ENCODE data around the gene FAM72A. TPM values are rescaled to one million over a fixed set of nuclear protein-coding genes. Genes with fewer than 3 reads are reported as not detected.

The FAM72A gene
- total and polyA plus RNA-seq, 2 of the 4 experiments (the other 2 are of a cell fraction): 2.2 to 5.0 TPM

DNA sequence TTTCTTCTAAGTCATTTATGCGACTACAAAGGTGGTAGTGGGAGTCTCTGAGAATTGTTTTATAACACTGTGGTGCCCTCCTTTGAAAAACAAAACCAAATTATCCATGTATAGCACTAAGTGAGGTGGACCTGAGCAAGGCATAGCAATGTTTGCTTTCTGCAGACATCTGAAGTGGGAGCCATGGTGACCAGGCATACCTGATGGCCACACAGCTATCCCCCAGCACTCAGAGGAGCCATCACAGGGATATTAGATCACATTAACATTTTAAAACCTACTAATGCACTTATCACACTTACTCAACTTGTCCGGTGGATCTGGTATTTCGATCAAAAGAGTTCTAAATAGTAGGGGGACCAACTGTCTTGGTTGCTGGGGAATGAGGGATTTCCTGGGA is 60.6 kb downstream of the FAM72A start:
- intact Hi-C loops (cut with micrococcal nuclease): no loop called here
- DNase-seq (no peak), ATAC-seq (ENCODE audit: low read depth) (no peak)
- H3K27me3 ChIP-seq (ENCODE audit: control insufficient read depth, insufficient read depth, low read length): peaks cover 67% of the 10 kb centered on the region
- no peak overlapping the region for H3K18ac ChIP-seq (ENCODE audit: low read depth, low read length)
- ChIA-PET POLR2A (ENCODE audit: unreplicated experiment) (no interaction called here), CTCF (no interaction called here)
- no peak overlapping the region for H3K4me2 ChIP-seq (ENCODE audit: low read depth, low read length)
- no peaks in the 10 kb centered on the region for H3K79me1 ChIP-seq (ENCODE audit: low read depth in 1 of 2, low read length in 2 of 2)
- no peak overlapping the region for H2BK5ac ChIP-seq (ENCODE audit: low read depth, low read length, poor library complexity, severe bottlenecking)
- H2BK120ac ChIP-seq (ENCODE audit: low read depth, low read length): no peak overlapping the region
- dilution Hi-C loops (cut with HindIII; ENCODE audit: low sequenced_read_pairs, unreplicated experiment): no loop called here
- no peaks in the 10 kb centered on the region for H3K36me3 ChIP-seq (ENCODE audit: control insufficient read depth, insufficient read depth, low read length)
- H4K5ac ChIP-seq (ENCODE audit: low read depth, low read length): no peak overlapping the region
- H3K23ac ChIP-seq (ENCODE audit: low read depth, low read length): no peak overlapping the region
- H3K9me1 ChIP-seq (ENCODE audit: insufficient read depth, low read length): no peaks in the 10 kb centered on the region
- no peak overlapping the region for H4K91ac ChIP-seq (ENCODE audit: insufficient read depth, low read depth, low read length)
- H3K4me3 ChIP-seq (ENCODE audit: insufficient read depth, low read depth, low read length): no peak overlapping the region
- no peak overlapping the region for H2BK20ac ChIP-seq (ENCODE audit: low read depth, low read length)
- H2BK15ac ChIP-seq (ENCODE audit: low read depth, low read length): no peak overlapping the region
- H3K27ac ChIP-seq (ENCODE audit: insufficient read depth, low read length): no peak overlapping the region
- H3K4me1 ChIP-seq (ENCODE audit: control insufficient read depth, insufficient read depth, low read length): no peaks in the 10 kb centered on the region
- H4K8ac ChIP-seq (ENCODE audit: low read depth in 2 of 2, low read length in 2 of 2): no peak overlapping the region
- no peak overlapping the region for H3K56ac ChIP-seq (ENCODE audit: extremely low read depth, insufficient read depth, low read length)
- H3K9ac ChIP-seq (ENCODE audit: low read depth, low read length): no peak overlapping the region
- no peak overlapping the region for H2AK9ac ChIP-seq (replicated peaks; ENCODE audit: low read depth, low read length, poor library complexity)
- WGBS, 2 experiments (ENCODE audit: extremely low coverage in 2 of 2, insufficient read length in 1 of 2): no CpG with 5 or more reads among the region's 3 CpGs
- TF ChIP-seq MAZ (IDR thresholded peaks at IDR 0.05; ENCODE audit: borderline replicate concordance, low read depth, low read length): no peak
- TF ChIP-seq MXI1 (IDR thresholded peaks at IDR 0.05; ENCODE audit: borderline replicate concordance, low read depth, low read length): no peak
- no peak for TF ChIP-seq POLR2A (IDR thresholded peaks at IDR 0.05; ENCODE audit: low read depth, low read length)
- TF ChIP-seq RFX5 (IDR thresholded peaks at IDR 0.05; ENCODE audit: low read depth, low read length): no peak
- no peak for TF ChIP-seq CHD1 (IDR thresholded peaks at IDR 0.05; ENCODE audit: low read depth, low read length)
- TF ChIP-seq NFE2L2 (IDR thresholded peaks at IDR 0.05; ENCODE audit: low read depth, low read length): no peak
- TF ChIP-seq RAD21 (IDR thresholded peaks at IDR 0.05; ENCODE audit: low read length): no peak
- TF ChIP-seq, protein P1, sequence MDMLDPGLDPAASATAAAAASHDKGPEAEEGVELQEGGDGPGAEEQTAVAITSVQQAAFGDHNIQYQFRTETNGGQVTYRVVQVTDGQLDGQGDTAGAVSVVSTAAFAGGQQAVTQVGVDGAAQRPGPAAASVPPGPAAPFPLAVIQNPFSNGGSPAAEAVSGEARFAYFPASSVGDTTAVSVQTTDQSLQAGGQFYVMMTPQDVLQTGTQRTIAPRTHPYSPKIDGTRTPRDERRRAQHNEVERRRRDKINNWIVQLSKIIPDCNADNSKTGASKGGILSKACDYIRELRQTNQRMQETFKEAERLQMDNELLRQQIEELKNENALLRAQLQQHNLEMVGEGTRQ (IDR thresholded peaks at IDR 0.05; ENCODE audit: low read depth, low read length): no peak
- TF ChIP-seq MAFK (IDR thresholded peaks at IDR 0.05; ENCODE audit: low read depth, low read length): no peak
- no peak for TF ChIP-seq FOS (IDR thresholded peaks at IDR 0.05; ENCODE audit: low read depth, low read length)
- no peak for TF ChIP-seq CEBPB (IDR thresholded peaks at IDR 0.05; ENCODE audit: low read depth, low read length)
- TF ChIP-seq, protein P2, sequence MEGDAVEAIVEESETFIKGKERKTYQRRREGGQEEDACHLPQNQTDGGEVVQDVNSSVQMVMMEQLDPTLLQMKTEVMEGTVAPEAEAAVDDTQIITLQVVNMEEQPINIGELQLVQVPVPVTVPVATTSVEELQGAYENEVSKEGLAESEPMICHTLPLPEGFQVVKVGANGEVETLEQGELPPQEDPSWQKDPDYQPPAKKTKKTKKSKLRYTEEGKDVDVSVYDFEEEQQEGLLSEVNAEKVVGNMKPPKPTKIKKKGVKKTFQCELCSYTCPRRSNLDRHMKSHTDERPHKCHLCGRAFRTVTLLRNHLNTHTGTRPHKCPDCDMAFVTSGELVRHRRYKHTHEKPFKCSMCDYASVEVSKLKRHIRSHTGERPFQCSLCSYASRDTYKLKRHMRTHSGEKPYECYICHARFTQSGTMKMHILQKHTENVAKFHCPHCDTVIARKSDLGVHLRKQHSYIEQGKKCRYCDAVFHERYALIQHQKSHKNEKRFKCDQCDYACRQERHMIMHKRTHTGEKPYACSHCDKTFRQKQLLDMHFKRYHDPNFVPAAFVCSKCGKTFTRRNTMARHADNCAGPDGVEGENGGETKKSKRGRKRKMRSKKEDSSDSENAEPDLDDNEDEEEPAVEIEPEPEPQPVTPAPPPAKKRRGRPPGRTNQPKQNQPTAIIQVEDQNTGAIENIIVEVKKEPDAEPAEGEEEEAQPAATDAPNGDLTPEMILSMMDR (conservative IDR thresholded peaks at IDR 0.05; ENCODE audit: low read depth, low read length): no peak
- TF ChIP-seq, protein P3, sequence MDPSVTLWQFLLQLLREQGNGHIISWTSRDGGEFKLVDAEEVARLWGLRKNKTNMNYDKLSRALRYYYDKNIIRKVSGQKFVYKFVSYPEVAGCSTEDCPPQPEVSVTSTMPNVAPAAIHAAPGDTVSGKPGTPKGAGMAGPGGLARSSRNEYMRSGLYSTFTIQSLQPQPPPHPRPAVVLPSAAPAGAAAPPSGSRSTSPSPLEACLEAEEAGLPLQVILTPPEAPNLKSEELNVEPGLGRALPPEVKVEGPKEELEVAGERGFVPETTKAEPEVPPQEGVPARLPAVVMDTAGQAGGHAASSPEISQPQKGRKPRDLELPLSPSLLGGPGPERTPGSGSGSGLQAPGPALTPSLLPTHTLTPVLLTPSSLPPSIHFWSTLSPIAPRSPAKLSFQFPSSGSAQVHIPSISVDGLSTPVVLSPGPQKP (IDR thresholded peaks at IDR 0.05; ENCODE audit: borderline replicate concordance, low read depth, low read length): no peak
- TF ChIP-seq BHLHE40 (IDR thresholded peaks at IDR 0.05; ENCODE audit: low read depth, low read length): no peak
- no peak for TF ChIP-seq RCOR1 (IDR thresholded peaks at IDR 0.05; ENCODE audit: insufficient replicate concordance, low read length)
- TF ChIP-seq SMC3 (IDR thresholded peaks at IDR 0.05; ENCODE audit: low read depth, low read length): no peak
- no TSS peak for BruUV-seq (replicated peaks)
- in situ Hi-C loops (cut with MboI; ENCODE audit: low sequenced_read_pairs): no loop called here
- H3K4ac ChIP-seq (ENCODE audit: low read depth, low read length): no peak overlapping the region
- H2AFZ ChIP-seq (replicated peaks; ENCODE audit: low read length, poor library complexity): no peak overlapping the region
- H3K9me3 ChIP-seq (ENCODE audit: control insufficient read depth, insufficient read depth, low read length): peaks cover 12% of the 10 kb centered on the region
- no peaks in the 10 kb centered on the region for H4K20me1 ChIP-seq (ENCODE audit: insufficient read depth, low read length)
- no peak overlapping the region for H2AK5ac ChIP-seq (ENCODE audit: low read depth, low read length)
- H3K14ac ChIP-seq (replicated peaks; ENCODE audit: low read depth, low read length): no peak overlapping the region
